Activated naive CD8-positive, alpha-beta T cell treated with anti-CD3 and anti-CD28 coated beads, Interleukin-2, amount 50 U/mL, for 24 hours (primary cell): ENCODE measurements around the gene VMP1.
"Not testable (repeated sequence)": the region's sequence is repeated elsewhere in the genome, so short reads cannot be mapped to it uniquely, and the experiment has no call there.

ENCODE experiments used
- ATAC-seq: fragments of 150-1000 bp; cut with Tn5 transposase; one replicate; pipeline ENCODE4 v1.10.0; 2021
- DNase-seq: peaks from one replicate; pipeline ENCODE4 v3.0.0; 2021
- H3K27ac Mint-ChIP-seq: one replicate; pipeline ENCODE4 v1.8.0; 2021; ENCODE audit warnings: mild to moderate bottlenecking, mixed read lengths
- H3K27me3 Mint-ChIP-seq: one replicate; pipeline ENCODE4 v1.8.0; 2021; ENCODE audit warnings: mixed read lengths
- H3K36me3 Mint-ChIP-seq: one replicate; pipeline ENCODE4 v1.8.0; 2021; ENCODE audit warnings: low read depth, mixed read lengths
- H3K4me1 Mint-ChIP-seq: one replicate; pipeline ENCODE4 v1.8.0; 2021; ENCODE audit warnings: mixed read lengths
- H3K4me3 Mint-ChIP-seq: one replicate; pipeline ENCODE4 v1.8.0; 2021; ENCODE audit warnings: mild to moderate bottlenecking, moderate library complexity, mixed read lengths
- H3K9me3 Mint-ChIP-seq: one replicate; pipeline ENCODE4 v1.8.0; 2021; ENCODE audit warnings: mixed read lengths

The VMP1 gene

DNA sequence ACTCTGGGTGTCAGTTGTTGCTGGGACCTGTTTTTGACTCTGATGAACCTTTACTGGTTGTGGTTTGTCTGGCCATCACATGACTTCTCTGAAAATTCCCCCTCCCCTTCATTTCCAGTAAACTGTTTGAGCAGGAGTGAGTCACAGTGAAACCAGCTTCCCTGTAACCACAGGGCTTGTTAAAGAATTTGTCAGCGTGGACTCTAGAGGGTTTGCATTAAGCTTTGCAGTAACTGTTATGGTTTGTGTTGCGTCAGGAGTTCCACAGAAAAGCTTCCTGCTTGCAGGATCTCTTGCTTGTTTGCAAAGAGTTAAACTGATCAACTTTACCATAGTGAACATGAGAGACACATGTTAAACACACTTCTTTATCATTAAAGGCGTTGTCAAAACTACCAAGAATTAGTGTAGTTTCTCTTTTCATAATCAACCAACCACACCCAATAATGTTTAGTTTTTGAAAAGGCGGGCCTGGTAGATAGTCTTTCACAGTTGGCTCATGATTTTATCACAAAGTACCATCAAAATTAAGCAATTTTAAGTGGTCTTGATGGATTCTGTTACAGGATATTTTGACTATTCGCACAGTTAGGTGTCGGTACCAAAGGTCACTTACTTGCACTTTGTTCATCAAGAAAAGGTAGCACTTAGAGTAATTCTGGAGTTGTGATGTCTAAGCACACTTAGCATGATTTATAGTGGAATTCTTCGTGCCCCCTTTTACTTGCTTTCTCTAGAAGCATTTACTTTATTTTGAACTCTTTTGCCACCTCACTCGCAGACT is 79.3 kb downstream of the VMP1 start:
- peaks cover 28% of the 10 kb centered on the region for H3K36me3 Mint-ChIP-seq
- H3K4me1 Mint-ChIP-seq: peaks cover 76% of the 10 kb centered on the region
- peak overlapping the region; percentile 70 for H3K4me3 Mint-ChIP-seq

DNA sequence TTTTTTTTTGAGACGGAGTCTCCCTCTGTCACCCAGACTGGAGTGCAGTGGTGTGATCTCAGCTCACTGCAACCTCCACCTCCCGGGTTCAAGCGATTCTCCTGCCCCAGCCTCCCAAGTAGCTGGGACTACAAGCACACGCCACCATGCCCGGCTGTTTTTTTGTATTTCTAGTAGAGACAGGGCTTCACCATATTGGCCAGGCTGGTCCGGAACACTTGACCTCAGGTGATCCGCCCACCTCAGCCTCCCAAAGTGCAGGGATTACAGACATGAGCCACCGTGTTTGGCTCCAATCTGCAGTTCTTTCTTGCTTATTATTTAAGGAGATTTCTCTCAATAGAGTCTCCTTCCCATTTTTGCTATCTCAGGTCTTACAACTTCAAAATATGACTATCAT is 82.4 kb downstream of the VMP1 start:
- not testable (repeated sequence) for H3K9me3 Mint-ChIP-seq, ATAC-seq, H3K4me3 Mint-ChIP-seq, H3K27me3 Mint-ChIP-seq, DNase-seq
- H3K36me3 Mint-ChIP-seq: peaks cover 30% of the 10 kb centered on the region
- H3K27ac Mint-ChIP-seq: peak overlapping the region; percentile 100
- peaks cover 60% of the 10 kb centered on the region for H3K4me1 Mint-ChIP-seq

More for the DNA sequence above, 79.3 kb downstream of the VMP1 start:
- peaks cover 3% of the 10 kb centered on the region for H3K27me3 Mint-ChIP-seq
- H3K9me3 Mint-ChIP-seq: no peaks in the 10 kb centered on the region
- ATAC-seq: peak; percentile 89
- peak overlapping the region; percentile 100 for H3K27ac Mint-ChIP-seq
- peak; percentile 69 for DNase-seq

DNA sequence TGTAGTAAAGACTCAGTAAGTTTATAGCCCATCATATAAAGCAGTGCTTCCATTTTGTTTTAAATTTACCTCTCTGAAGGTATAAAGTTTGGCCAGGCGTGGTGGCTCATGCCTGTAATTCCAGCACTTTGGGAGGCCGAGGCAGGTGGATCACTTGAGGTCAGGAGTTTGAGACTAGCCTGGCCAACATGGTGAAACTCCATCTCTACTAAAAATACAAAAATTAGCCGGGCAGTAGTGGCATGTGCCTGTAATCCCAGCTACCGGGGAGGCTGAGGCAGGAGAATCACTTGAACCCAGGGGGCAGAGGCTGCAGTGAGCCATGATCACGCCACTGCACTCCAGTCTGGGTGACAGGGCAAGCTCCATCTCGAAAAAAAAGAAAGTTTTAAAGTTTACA is 83.0 kb downstream of the VMP1 start:
- peaks cover 33% of the 10 kb centered on the region for H3K36me3 Mint-ChIP-seq
- not testable (repeated sequence) for DNase-seq, H3K4me3 Mint-ChIP-seq, H3K9me3 Mint-ChIP-seq, H3K27me3 Mint-ChIP-seq, ATAC-seq
- H3K27ac Mint-ChIP-seq: peak overlapping the region; percentile 100
- H3K4me1 Mint-ChIP-seq: peaks cover 54% of the 10 kb centered on the region

DNA sequence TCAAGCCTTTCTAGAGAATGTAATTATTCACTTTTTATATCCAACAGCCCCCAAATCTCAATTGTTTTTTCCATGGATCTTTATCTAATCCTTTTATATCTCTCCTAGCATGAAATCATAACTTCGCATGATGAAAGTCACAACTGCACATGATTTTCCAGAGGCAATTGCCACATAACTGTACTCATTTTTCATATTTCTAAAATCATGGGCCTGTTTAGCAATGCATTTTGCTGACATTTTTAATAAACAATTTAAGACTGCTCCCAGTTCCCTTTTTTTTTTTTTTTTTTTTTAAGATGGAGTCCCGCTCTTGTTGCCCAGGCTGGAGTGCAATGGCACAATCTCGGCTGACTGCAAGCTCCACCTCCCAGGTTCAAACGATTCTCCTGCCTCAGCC is 83.5 kb downstream of the VMP1 start:
- ATAC-seq: no peak
- Mint-ChIP-seq H3K27me3 (peaks cover 3% of the 10 kb centered on the region), H3K36me3 (peaks cover 33% of the 10 kb centered on the region), H3K4me1 (peaks cover 50% of the 10 kb centered on the region), H3K4me3 (no peak overlapping the region), H3K27ac (peak overlapping the region; percentile 49), H3K9me3 (no peaks in the 10 kb centered on the region)
- DNase-seq: no peak

DNA sequence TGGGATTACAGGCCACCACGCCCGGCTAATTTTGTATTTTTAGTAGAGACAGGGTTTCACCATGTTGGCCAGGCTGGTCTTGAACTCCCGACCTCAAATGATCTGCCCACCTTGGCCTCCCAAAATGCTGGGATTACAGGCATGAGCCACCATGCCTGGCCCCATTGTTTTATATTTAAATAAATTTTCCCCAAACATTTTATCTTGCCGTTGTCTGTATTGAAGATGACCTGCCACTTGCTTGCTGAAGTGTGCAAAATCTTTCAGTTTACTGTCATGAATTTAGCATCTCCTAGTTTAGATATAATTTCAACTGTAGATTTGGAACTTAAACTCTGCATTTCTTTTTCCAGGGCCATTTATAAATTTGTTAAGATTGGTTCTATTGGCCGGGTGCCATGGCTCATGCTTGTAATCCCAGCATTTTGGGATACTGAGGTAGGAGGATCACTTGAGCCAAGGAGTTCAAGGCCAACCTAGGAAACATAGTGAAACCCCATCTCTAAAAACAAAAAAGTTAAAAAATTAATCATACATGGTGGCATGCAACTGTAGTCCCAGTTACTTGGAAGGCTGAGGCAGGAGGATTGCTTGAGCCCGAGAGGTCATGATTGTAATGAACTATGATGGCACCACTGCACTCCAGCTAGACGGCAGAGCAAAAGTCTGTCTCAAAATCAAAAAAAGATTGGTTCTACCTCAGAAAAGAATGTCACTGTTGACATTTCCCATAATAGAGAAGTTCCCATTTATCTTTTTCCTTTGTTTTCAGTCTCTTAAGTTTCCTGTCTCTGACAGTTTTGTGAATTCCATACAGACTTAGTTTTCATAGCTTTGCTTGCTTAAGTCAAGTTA is 84.4 kb downstream of the VMP1 start:
- peaks cover 47% of the 10 kb centered on the region for H3K4me1 Mint-ChIP-seq

DNA sequence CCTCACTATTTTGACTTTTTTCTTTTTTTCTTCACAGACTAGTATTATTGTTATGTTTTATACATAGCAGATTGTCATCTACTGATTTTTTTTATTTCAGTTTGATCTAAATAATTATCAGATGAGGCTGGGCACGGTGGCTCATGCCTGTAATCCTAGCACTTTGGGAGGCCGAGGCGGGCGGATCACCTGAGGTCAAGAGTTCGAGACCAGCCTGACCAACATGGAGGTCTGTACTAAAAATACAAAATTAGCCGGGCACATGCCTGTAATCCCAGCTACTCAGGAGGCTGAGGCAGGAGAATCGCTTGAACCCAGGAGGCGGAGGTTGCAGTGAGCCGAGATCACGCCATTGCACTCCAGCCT is 85.0 kb downstream of the VMP1 start:
- DNase-seq, ATAC-seq, H3K4me3 Mint-ChIP-seq, H3K27me3 Mint-ChIP-seq, H3K27ac Mint-ChIP-seq, H3K9me3 Mint-ChIP-seq: not testable (repeated sequence)
- peaks cover 31% of the 10 kb centered on the region for H3K36me3 Mint-ChIP-seq
- H3K4me1 Mint-ChIP-seq: peaks cover 43% of the 10 kb centered on the region

More for the DNA sequence above, 84.4 kb downstream of the VMP1 start:
- Mint-ChIP-seq H3K27me3 (no peaks in the 10 kb centered on the region), H3K27ac (no peak overlapping the region), H3K36me3 (peaks cover 31% of the 10 kb centered on the region), H3K4me3 (no peak overlapping the region), H3K9me3 (no peaks in the 10 kb centered on the region)
- no peak for DNase-seq
- ATAC-seq: no peak

DNA sequence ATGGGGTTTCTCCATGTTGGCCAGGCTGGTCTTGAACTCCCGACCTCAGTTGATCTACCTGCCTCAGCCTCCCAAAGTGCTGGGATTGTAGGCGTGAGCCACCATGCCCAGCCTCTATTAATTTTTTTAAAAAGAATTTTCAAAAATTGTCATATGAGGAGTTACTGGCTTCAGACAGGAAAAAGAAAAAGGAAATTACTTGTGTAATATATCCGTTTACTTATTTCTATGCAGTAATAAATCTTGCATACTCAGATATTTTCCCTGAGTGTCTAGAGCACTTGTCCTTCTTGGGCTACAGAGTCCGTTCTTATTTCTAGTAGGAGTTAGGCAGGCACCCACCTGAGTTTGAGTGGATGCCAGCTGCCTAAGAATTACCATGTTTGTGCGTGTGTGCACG is 85.8 kb downstream of the VMP1 start:
- Mint-ChIP-seq H3K9me3 (no peaks in the 10 kb centered on the region), H3K27me3 (no peaks in the 10 kb centered on the region), H3K4me1 (peaks cover 45% of the 10 kb centered on the region), H3K36me3 (peaks cover 29% of the 10 kb centered on the region), H3K27ac (no peak overlapping the region), H3K4me3 (no peak overlapping the region)
- no peak for ATAC-seq
- no peak for DNase-seq

DNA sequence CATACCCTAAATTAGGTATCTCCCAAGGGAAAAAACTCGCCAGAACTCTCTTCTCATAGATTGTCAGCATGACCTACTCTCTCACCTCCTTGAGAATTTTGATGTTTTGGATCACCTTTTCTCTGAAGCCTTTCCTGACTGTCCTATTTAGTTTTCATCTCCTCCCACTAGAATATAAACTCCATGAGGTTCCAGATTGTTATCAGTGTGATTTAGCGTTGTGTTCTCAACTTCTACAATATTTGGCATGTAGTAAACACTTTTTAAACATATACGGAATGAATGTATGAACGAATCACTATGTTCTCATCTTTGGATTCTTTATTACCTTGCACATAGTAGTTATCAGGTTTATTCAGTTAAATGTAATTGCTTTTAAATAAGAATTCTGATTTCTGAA is 88.7 kb downstream of the VMP1 start:
- Mint-ChIP-seq H3K36me3 (peaks cover 19% of the 10 kb centered on the region), H3K27ac (no peak overlapping the region), H3K27me3 (no peaks in the 10 kb centered on the region), H3K4me3 (no peak overlapping the region), H3K4me1 (peaks cover 41% of the 10 kb centered on the region), H3K9me3 (no peaks in the 10 kb centered on the region)
- no peak for DNase-seq
- ATAC-seq: no peak

DNA sequence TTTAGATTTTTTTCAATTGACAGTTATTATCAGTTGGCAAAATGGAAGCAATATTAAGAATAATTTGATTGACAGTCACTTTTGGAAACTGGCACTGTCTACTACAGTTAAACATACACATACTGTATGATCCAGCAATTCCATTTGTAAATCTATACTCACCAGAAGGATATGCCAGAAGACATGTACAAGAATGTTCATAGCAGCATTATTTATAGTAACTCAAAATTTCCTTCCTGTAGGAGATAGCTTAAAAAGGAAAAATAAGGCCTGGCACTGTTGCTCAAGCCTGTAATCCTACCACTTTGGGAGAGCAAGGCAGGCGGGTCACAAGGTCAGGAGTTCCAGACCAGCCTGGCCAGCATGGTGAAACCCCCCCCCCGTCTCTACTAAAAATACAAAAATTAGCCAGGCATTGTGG is 89.3 kb downstream of the VMP1 start:
- Mint-ChIP-seq H3K9me3 (no peaks in the 10 kb centered on the region), H3K36me3 (peaks cover 17% of the 10 kb centered on the region), H3K27me3 (no peaks in the 10 kb centered on the region), H3K4me3 (no peak overlapping the region), H3K4me1 (peaks cover 39% of the 10 kb centered on the region), H3K27ac (no peak overlapping the region)
- DNase-seq (no peak), ATAC-seq (no peak)

DNA sequence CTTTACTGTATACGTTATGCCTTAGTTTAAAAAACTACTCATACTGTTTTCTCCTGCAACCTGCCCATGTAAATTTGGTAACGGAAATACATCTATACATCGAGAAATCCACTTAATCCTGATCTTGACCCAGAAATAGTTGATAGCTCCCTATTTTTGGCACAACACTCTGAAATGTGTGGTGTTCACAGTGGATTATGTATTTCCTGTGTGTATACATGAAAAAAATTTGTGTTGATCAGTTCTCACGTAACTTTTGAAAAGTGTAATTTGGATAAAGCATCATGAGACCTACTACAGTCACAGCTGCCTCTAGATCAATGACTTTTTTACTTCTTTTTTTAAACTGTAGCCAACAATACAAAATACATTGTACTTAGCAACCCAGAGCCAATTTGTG is 90.7 kb downstream of the VMP1 start:
- no peak for DNase-seq
- Mint-ChIP-seq H3K27me3 (no peaks in the 10 kb centered on the region), H3K4me1 (peaks cover 33% of the 10 kb centered on the region), H3K9me3 (no peaks in the 10 kb centered on the region), H3K36me3 (peaks cover 13% of the 10 kb centered on the region), H3K4me3 (no peak overlapping the region), H3K27ac (peak overlapping the region; percentile 20)
- no peak for ATAC-seq

DNA sequence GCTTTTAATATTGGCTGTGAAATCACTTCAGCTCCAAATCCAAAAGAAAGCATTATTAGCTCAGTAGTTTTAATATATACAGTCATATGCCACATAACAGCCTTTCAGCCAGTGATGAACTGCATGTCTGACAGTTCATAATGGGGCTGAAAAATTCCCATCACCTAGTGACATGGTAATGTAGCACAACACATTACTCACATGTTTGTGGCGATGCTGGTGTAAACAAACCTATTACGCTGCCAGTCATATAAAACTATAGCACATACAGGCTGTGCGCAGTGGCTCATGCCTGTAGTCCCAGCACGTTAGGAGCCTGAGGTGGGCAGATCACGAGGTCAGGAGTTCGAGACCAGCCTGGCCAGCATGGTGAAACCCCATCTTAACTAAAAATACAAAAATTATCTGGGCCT is 93.1 kb downstream of the VMP1 start:
- H3K27ac Mint-ChIP-seq: no peak overlapping the region
- no peak overlapping the region for H3K4me3 Mint-ChIP-seq
- no peaks in the 10 kb centered on the region for H3K27me3 Mint-ChIP-seq
- H3K4me1 Mint-ChIP-seq: peaks cover 38% of the 10 kb centered on the region
- DNase-seq: no peak
- peak; percentile 36 for ATAC-seq
- H3K36me3 Mint-ChIP-seq: peaks cover 7% of the 10 kb centered on the region
- no peaks in the 10 kb centered on the region for H3K9me3 Mint-ChIP-seq

DNA sequence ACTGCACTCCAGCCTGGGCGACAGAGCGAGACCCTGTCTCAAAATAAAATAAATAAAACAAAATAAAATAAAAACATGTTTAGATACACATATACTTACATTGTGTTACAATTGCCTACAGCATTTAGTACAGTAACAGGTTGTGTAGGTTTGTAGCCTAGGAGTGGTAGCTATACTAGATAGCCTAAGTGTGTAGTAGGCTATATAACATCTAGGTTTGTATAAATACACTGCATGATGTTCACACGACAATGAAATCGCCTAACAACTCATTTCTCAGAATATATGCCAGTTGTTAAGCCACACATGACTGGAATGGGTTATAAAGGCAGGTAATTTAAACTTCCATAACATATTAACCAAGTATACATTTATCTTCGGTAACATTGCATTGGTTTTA is 94.7 kb downstream of the VMP1 start:
- ATAC-seq (no peak), DNase-seq (no peak)
- Mint-ChIP-seq H3K27me3 (no peaks in the 10 kb centered on the region), H3K4me1 (peaks cover 32% of the 10 kb centered on the region), H3K9me3 (no peaks in the 10 kb centered on the region), H3K4me3 (no peak overlapping the region), H3K36me3 (peaks cover 5% of the 10 kb centered on the region), H3K27ac (no peak overlapping the region)

DNA sequence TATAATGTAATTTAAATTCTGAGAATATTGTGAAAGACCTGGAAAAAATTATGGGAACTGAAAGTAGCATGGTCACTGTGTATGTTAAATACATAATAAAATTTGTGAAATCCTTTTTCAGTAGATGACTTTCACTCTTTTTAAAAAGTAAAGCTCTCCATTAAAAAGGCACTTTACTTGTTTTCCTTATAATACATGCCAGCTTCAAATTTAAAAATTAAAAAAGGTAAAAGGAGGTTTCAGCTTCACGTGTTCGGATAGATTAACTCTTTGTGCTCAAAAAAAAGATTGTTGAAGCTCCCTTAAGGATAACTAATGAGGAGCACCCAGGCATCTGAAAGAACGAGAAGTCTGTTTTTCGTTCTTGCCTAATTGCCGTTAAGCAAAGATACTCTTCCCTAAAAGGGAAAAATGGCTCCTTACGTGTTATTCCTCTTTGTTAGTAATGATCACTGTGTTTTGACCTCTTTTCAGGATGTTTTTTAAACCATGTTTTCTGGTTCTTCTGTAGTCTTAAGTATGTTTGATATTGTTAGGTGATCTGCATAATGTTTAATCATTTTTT is 97.5 kb downstream of the VMP1 start:
- Mint-ChIP-seq H3K27ac (no peak overlapping the region), H3K9me3 (no peaks in the 10 kb centered on the region), H3K27me3 (no peaks in the 10 kb centered on the region), H3K4me1 (peaks cover 22% of the 10 kb centered on the region), H3K4me3 (no peak overlapping the region), H3K36me3 (peaks cover 19% of the 10 kb centered on the region)
- no peak for ATAC-seq
- no peak for DNase-seq

DNA sequence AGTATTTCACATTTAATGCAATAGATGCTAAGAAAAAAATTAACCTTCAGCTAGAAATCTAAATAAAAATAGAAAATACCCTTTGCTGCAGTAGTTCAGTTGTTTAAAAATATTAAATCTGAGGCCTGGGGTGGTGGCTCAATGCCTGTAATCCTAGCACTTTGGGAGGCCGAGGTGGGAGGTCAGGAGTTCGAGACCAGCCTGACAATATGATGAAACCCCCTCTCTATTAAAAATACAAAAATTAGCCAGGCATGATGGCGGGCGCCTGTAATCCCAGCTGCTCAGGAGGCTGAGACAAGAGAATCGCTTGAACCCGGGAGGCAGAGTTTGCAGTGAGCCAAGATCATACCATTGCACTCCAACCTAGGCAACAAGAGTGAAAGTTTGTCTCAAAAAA is 98.9 kb downstream of the VMP1 start:
- Mint-ChIP-seq H3K36me3 (peaks cover 19% of the 10 kb centered on the region), H3K4me1 (peaks cover 20% of the 10 kb centered on the region)
- not testable (repeated sequence) for H3K27ac Mint-ChIP-seq, H3K27me3 Mint-ChIP-seq, H3K4me3 Mint-ChIP-seq, H3K9me3 Mint-ChIP-seq, DNase-seq, ATAC-seq
